Retinal pigment epithelial cell (primary cell): Measurements from ENCODE around the gene TPSAB1.

Experiments used
- DNase-seq: peaks from one replicate; pipeline ENCODE4 v3.0.0-alpha.2; 2010; ENCODE audit warnings: low read depth
- H3K4me3 ChIP-seq: 2 replicates; pipeline ENCODE4 v1.5.1; 2011; ENCODE audit warnings: mild to moderate bottlenecking, low read length, control low read depth, moderate library complexity
- CTCF ChIP-seq: conservative IDR thresholded peaks from 2 replicates; pipeline ENCODE4 v1.5.1; 2011; ENCODE audit warnings: low read depth, low read length, control low read depth, inconsistent platforms

Gene TPSAB1

DNA sequence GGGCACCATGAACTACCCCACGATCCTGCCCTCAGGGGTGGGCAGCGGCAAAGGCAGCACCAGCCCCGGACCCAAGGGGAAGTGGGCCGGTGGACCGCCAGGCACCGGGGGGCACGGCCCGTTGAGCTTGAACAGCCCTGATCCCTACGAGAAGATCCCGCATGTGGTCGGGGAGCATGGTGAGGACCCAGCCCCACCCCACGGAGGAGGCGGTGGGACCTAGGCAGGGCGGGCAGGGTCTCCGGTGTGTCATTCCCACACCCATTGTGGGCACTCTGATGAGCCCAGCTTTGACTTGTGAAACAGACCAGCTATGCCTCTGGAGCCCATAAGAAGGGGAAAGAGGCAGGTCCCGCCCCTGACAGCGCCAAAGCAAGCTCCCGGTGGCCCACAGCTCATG is 38.2 kb upstream of the TPSAB1 start:
- H3K4me3 ChIP-seq, result no peak overlapping the region
- DNase-seq, result no peak
- no peak for TF ChIP-seq CTCF

GRCh38 chr16:1204933-1205332 is 35.6 kb upstream of the TPSAB1 start:
- no peak overlapping the region for H3K4me3 ChIP-seq
- no peak for TF ChIP-seq CTCF
- no peak for DNase-seq

DNA sequence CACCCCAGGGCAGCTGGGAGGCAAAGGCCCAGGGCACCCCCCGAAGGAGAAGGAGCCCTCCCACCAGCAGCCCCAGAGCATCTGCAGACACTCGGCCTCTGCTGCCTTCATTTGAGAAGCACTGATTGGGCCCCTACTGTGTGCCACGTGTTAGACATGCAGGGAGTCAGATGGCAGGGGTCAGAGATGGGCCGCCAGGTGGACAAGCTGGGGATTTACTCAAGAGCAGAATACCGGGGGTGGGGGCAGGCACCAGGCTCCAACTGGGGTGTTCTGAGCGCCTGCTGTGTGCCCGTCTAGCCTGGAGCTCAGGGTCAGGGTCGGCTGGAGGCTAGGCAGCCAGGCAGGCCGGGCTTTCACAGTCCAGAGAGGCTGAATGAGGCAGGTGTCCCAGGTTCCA is 34.2 kb upstream of the TPSAB1 start:
- H3K4me3 ChIP-seq, result no peak overlapping the region
- TF ChIP-seq CTCF, result no peak
- DNase-seq, result no peak

DNA sequence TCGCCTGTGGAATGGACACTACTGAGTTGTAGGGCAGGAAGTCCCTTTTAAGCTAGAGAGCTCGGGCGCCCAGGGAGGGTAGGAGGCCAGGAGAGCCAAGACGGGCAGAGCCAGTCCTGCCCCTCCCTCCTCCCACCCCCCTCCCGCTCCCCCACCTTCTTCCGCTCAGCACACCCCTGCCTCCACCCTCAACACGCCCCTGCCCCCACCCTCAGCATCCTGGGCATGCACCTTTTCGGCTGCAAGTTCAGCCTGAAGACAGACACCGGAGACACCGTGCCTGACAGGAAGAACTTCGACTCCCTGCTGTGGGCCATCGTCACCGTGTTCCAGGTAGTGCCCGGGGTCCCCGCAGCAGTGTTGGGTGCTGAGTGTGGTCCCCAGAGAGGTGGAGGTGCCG is 33.7 kb upstream of the TPSAB1 start:
- no peak overlapping the region for H3K4me3 ChIP-seq
- no peak for TF ChIP-seq CTCF
- no peak for DNase-seq

GRCh38 chr16:1208239-1208830 is 32.2 kb upstream of the TPSAB1 start:
- TF ChIP-seq CTCF, result no peak
- no peak overlapping the region for H3K4me3 ChIP-seq
- DNase-seq, result no peak

DNA sequence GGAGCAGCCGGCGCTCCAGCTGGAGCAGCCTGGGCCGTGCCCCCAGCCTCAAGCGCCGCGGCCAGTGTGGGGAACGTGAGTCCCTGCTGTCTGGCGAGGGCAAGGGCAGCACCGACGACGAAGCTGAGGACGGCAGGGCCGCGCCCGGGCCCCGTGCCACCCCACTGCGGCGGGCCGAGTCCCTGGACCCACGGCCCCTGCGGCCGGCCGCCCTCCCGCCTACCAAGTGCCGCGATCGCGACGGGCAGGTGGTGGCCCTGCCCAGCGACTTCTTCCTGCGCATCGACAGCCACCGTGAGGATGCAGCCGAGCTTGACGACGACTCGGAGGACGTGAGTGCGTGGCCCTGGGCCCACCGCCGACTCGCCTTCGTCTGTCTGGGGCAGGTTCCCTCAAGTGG is 31.4 kb upstream of the TPSAB1 start:
- DNase-seq, result no peak
- no peak for TF ChIP-seq CTCF
- no peak overlapping the region for H3K4me3 ChIP-seq

- H3K4me3 ChIP-seq, result no peak overlapping the region
- DNase-seq, result no peak
- no peak for TF ChIP-seq CTCF
Observed at GRCh38 chr16:1210461-1210860, 30.0 kb upstream of the TPSAB1 start.
